Stimulated activated CD8-positive, alpha-beta memory T cell treated with anti-CD3 and anti-CD28 coated beads, Interleukin-4, amount 100 ng/mL, for 1 hour (primary cell): ENCODE measurements around the gene DCP2.

ENCODE experiments used
- DNase-seq, 2 donors: peaks; one replicate each; pipeline ENCODE4 v3.0.0-alpha.2; 2020; ENCODE audit warnings: low read depth in 2 of 2, low spot score in 1 of 2

DCP2 gene

DNA sequence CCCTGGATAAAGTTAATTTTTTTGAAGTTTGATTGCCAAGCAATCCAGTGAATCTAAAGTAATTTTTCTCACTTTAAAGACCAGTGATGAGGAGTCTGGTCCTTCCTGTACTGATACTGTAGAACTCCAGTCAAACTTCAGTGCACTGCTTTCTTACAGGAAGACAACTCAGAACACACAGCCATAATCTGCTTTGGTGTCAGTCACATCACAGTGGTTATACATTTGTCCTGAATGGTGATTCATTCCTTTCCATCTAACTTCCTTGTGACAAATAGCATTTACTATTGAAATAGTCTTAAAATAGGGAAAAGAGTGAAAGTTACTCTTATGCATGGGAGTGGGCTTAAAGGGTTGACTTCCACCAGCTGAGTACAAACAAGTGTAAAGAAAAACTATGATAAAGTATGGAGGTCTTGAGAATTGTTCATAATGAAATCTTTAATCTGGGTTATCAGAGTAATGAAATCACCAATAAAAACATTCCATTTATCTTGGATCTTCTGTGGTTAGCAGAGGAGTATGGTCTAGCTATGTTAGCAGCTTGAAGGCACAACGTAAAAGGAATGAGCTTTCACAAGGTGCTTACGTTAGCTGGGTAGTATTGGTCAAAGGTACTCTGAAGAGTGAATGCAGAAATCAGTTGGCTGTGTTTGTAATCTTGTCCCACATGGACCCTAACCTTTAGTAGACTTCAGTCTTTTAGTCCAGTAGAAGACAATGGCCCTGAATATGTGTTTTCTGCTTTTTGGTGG, 41.5 kb downstream of the DCP2 start:
- no peak for DNase-seq

DNA sequence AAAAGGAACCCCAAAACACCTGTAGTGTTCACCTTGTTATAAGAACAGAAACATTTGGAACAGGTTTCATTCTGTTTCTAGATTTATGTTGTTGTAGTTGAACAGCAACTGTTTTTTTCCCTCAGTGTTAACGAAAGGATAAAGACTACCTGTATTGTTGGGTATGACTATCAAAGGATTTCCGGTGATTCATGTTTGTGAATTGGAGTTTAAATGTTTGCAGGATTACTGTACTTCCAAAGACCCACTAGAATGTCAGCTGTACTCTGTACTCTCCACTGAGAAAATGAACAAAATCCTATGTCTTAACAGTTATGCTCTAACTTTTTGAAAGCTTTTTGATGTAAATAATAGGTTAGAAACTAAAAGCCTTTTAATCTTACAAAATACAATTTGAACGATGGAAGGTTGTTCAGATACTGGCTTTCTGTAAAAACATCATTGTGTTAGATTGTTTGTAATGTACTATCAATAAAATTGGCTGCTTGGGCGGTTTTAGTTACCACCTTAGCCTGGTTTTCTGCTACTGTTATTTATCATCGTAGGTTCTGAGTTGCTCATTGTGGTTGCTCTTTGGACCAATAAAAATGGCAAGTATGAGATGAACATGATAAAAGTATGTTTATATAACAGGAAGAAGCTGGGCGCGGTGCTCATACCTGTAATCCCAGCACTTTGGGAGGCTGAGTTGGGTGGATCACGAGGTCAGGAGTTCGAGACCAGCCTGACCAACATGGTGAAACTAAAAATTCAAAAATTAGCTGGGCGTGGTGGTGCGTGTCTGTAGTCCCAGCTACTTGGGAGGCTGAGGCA, 44.1 kb downstream of the DCP2 start:
- no peak for DNase-seq

DNA sequence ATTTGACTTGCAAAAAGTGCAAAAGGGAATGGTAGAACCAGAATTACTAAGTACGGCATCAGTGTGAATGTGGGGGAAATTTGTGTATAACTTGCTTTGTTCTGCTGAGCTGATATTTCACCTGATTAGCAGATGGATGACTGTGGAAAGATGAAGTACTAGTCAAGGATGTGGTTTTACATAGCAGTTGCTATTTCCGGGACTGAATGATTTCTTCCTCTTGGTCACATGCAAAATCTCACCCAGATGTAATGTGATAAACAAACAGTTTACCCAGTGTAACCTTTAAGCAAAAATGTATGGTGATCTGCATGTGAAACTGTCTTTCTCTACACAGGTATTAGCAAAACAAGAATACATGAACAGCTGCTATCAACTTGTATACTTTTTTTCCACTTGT, 46.1 kb downstream of the DCP2 start:
- DNase-seq, result no peak

DNA sequence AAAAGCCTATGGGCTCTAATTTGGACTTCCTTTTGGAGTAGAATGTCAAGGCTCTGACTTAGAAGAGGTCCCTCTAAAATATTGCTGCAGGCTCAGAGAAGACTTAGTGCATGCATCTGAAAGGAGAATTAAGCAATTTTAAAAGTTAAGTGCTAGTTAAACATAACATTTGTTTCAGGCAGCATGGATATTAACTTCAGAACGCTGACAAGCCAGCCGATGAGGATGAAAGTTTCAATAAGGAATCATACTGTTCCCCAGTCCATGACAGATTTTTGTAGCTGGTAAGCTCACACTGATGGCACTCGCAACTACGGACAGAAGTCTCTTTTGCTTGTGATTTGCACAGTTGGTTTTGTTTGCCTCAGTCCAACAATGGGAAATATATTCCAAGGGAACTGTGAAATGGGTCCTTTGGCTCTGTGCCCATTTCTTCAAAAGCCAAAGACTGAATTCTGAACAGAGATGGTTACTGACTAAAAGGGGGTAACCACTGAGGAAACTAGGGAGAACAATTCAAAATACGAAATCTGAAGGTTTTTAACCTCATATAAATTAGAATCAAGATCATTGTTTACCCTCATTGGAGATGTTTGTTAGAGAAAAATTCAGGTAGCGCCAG, 47.6 kb downstream of the DCP2 start:
- no peak for DNase-seq

DNA sequence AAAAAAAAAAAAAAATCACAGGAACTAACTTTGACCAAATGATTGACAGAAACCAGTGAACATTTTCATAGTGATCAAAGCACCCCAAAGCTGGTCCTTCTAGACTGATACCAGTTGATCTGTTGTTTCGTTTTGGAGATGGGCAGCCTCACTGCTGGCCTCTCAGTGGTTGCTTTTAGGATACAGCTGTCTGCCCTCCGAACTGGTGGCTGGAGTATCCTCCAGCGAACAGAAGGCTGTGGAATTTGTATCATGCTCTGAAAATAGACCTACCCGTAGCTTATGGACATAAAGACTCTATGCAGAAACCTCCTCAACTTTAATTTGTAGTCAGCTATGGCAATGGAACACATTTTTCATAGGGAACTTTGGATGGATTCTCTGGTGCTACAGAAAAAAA, 49.0 kb downstream of the DCP2 start:
- DNase-seq, result no peak

DNA sequence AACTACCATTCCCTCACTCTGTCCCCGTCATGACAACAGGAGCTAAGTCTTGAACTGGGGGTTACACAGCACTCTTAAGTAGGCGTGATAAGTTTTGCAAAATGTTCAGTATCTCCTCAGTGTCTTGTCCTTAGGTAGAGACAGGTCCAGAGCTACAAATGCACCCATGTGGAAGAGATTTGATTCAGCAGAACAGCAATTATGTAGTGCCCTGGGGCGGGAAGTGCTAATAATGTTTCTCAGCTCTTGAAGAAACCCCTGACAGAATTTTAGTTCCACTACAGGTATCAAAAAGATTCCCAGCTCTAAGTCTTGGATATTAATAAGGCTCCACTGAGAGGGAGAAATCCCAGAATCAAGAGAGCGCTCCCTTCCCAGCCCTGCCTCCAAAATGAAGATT, 49.6 kb downstream of the DCP2 start:
- no peak for DNase-seq

DNA sequence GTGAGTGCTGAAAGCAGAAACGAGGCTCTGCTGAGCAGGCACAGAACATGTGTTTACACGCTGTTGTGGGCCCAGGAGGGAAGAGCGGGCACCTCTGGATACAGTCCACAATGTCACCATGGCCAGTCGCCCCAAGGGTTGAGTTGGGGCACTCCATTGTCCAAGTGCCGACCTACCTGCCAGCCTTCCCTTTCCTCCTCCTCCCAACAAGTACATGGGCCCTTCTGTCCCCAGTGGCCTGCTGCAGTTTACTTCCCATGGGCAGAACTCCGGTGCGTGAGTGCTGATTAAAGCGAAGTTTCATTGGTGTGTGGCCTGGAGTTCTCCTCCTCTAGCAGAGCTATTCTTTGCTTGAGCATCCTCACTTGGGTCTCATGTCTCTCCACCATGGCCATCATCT, 50.4 kb downstream of the DCP2 start:
- no peak for DNase-seq

DNA sequence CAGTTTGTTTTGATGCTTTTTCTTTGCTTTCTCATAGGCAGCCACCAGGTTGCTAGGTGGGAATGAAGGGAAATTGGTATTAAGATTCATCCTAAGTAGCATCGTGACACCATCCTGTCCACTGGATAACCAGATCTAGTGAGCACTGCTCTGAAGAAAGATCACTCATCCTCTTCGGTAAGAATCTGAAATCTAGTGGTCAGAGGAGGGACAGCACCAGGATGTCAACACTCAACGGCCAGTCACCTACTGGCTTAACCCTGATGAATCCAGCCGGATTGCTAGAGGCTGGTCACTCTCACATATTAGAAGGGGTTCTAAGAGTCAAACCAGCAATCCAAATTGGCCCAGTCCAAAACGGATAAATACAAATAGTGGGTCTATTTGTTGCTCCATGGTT, 50.8 kb downstream of the DCP2 start:
- DNase-seq, result no peak

DNA sequence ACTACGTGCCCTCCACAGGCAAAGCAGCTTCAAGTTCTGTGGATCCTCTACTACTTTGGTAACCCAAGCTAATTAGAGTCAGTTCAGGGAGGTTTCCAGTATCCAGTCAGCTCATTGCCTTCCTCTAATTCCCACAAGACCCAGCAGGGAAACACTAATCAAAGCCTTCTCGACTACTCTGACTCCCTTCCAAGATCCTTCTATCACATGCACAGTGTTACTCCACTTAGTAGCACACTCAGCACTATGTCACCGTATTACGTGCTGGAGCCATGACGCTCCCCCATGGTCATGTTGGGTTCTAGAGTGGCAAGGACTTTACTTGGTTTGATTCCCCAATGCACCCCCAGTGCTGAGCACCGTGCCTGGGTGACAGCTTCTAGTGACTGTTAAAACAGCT, 53.0 kb downstream of the DCP2 start:
- no peak for DNase-seq

DNA sequence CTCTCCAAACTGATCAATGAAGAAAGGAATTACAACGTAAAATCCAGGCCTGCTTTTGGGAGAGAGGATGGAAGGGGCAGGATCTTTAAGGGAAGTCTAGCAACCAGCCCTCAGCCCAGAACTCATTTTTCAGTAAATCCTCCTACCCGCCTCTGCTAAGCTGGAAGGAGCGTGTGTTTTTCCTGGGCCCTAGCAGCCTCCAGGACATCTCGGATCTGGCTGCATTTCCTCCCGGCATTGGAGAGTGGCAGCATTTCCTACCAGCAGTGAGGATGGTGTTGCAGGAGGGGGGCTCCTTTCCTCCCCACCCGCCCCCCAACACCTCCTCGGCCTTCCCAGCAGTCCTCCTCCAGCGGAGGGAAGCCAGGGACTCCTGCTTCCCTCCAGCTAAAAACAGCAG, 54.5 kb downstream of the DCP2 start:
- no peak for DNase-seq

DNA sequence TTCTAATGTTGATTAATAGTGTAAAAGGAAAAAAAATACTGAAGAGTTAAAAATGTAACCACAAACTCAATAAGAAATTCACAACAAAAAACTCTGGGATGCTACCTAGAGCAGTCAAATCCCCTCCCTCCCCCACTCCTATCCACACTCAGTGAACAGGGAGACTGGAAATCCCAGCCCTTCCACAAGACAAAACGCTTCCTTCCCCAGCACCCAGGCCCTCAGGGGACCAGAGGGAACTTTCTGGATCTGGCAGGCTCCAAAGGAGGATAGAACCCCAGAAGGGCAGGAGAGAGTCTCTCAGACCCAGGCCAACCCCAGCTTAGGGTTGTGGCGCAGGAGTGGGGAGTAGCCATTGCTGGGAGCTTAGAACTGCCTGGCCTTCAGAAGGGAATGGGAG, 55.0 kb downstream of the DCP2 start:
- no peak for DNase-seq

DNA sequence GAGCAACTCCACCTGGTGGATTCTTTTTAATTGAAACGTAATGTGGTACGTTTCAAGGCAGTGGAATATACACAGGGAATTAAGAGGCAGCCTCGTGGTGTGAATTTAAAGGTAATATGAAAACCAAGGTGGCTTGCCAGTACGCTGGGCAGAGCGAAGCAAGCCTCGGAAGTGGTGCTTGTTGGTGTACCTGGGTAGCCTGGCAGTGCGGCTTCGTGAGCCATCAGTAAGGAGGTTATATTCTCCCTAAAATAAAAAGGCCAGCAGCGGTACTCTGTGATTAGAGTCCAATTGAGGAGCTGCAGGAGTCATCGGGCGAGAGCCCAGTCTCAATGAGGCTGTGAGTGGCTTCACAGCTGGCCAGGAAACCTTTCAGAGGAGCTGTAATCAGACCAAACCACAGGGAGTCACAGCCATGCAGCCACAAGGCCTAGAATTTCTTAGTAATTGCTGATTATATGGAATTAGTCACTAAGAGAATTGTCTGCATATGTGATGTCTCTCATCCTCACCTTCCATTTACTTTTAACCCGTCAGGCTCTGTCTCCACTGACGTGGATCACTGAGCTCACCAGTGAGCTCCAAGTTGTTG, 57.7 kb downstream of the DCP2 start:
- DNase-seq, result no peak

DNA sequence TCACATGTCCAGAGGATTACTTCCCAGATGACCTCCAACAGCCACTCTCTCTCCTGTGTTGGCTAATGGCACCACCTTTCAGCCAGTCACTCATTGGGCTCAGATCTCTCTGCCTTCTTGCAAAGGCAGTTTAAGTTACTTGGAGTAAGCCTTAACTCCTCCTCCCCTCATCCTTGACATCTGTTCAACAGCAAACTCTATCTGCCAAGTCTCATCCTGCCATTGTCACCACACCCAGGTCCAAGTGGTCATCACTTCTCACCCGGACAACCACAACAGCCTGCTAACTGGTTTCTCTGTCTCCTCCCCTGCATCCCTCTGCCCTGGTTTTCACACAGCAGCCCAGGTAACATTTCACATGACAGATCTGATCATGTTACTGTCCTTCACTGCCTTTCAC, 58.5 kb downstream of the DCP2 start:
- DNase-seq, result no peak

DNA sequence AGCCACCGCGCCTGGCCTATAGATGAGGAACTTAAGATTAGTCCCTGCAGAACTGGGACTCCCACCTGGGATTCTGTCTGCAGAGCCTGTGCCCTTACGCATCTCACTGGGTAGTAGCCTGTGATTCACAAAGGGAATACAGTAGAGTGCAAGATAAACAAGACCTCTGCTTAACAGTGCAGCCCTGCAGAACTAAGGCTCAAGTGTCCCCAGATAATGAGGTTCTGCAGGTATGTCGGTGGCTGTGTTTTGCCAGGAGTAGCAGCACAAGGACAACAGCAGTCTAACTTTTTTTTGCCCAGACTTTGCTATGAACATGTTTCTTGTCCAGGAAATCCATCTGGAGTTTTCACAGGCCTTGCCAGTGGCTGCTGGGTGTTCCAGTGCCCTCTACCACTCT, 59.7 kb downstream of the DCP2 start:
- no peak for DNase-seq

DNA sequence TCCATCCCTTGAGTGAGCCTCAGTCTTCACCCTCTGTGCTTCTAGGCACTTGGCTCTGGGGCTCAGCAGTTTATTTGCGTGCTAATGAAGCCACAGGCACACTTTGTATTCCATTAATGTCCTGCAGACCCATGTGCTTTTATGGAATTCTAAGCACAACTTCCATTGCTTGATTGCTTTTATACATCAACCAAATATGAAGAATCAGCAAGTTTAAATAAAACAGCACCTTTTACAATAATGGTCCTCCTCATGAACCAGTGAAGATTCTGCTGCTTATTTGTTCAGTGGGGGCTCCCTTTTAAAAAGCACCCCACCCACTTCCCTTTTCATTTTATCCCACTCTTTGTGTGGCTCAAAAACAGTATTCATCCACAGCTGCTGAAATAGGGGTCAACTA, 60.2 kb downstream of the DCP2 start:
- no peak for DNase-seq

DNA sequence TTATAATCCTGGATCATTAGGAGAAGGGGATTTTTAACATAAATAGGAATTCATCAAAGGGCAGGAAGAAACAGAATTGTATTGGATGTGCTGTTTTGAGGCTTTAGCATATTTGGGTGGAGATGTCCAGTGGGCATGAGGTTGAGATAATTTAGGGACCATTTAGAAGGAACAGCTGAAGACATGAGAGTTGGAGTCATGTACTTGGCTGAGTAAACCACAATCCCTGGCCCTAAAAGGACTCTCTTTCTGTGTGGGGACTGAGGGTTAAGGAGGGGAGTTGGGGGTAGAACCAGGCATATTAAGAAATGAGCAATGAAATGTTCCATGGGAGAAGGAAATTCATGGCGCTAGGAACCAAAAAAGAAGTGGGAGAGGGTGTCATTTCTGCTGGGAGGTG, 61.5 kb downstream of the DCP2 start:
- no peak for DNase-seq

DNA sequence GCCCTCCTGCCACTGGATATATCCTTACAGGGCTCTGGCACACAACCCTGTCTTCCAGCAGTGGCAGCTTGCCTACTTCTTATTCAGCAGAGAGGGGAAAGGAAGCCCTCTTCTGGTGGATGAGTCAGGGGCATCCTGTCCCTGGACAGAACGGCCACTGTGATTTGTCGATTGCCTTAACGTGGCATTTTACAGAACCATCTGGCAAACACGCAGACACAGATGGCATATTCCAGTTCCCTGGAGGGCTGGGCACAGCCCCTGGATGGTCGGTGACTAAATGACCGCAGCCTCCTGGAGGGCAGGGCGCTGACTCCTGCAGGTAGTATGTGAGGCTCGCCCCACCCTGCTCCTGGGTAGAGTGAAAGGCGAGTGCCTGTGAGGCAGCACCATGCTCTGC, 62.1 kb downstream of the DCP2 start:
- DNase-seq, result no peak

DNA sequence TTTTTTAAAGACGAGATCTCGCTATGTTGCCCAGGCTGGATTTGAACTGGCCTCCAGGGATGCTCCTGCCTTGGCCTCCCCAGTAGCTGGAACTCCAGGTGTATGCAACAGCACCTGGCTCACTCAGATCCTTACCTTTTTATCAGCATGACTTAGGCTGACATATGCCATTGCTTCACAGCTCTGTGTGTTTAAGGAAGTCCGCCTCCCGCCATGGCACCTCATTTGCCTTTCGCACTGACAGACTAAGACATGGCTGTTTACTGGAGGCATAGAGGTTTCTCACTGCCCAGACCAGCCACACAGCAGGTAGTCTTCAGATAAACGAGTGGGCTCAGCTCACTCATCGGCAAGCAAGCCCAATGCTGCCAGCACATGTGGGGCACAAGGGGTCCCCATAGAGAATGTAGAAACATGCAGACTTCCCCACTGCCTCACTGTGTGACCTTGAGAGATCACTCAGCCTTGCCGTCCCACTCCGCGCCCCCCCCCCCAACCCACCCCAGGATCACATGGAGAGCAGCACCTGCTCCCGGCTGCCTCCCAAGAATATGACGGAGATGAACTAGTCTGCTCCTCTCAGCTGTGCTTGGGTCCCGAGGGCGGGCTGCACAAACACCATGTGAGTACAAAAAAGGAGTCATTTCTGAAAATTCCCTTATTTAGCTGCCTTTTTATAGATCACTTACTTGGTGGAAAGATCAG, 62.8 kb downstream of the DCP2 start:
- DNase-seq, result no peak

DNA sequence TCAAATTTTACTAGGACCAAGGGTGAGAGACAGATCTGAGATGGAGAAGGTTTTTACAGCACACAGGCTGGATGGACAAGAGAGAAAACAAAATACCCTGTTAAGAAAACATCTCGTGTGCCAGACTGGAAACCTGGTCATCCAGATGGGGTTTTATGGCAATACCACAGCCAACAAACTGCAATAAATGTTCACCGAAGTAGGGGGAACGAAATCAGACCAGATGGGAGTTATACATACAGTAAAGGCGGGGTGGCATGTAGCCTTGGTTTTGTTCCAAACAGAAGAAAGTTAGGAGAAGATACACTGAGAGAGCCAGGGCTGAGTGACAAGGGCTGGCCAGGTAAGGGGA, 63.3 kb downstream of the DCP2 start:
- DNase-seq, result no peak

DNA sequence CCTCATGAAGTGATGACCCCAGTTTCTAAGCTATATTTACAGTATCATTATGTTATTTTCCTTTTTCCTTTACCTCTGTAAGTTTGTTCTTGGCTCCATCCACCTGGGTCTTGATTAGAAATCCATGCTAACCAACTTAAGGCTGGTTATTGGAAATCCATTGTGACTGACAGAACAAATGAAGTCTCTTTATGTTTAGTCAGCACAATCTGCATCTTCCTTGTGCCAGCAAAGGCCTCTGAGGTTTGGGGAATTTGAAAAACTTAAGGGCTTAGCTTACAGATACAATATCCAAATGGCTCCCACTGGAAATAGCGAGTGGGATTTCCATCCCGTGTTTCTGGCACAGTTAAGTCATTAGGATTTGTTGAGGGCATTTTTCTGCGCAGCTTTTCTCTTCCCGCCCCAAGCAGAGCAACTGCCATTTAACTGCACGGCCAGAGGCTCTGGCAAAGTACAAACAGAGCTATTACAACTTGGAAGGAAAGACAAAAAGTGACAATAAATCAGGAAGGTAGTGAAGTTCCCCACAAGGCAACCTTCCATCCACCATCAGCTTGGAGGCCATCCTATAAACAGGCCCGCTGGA, 64.2 kb downstream of the DCP2 start:
- DNase-seq, result no peak
